B cell (primary cell): ENCODE results near the gene ARL4C.

Experiments
- EZH2 ChIP-seq: IDR thresholded peaks from 2 replicates; pipeline ENCODE4 v1.6.1; 2012; ENCODE audit warnings: borderline replicate concordance, low read depth, mild to moderate bottlenecking, moderate library complexity, low read length; ENCODE audit not compliant: insufficient read depth, poor library complexity, severe bottlenecking
- TF ChIP-seq, protein P1 (sequence below): fragments of 200-600 bp; IDR thresholded peaks from one replicate; pipeline ENCODE4 v1.8.0; 2022; ENCODE audit warnings: antibody characterized with exemption, mild to moderate bottlenecking

DNA sequence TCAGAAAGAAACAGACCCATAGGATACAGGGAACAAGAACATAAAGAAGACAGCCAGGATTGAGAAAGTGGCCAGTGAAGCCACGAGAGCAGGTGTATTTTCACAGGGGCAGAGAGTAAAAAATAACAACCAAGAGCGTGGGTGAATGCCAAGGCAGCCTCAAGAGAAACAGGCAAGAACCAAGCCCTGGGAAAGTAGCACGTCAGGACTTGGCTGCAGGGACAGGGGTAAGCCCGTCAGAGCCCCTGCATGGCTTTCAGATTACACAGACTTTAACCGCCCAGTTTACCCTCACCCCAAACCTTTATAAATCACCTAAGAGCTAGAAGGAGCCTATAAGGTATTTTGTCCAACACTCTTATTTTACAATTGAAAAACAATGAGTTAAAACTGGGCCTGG, 43.7 kb downstream of the ARL4C start:
- TF ChIP-seq, protein P1, sequence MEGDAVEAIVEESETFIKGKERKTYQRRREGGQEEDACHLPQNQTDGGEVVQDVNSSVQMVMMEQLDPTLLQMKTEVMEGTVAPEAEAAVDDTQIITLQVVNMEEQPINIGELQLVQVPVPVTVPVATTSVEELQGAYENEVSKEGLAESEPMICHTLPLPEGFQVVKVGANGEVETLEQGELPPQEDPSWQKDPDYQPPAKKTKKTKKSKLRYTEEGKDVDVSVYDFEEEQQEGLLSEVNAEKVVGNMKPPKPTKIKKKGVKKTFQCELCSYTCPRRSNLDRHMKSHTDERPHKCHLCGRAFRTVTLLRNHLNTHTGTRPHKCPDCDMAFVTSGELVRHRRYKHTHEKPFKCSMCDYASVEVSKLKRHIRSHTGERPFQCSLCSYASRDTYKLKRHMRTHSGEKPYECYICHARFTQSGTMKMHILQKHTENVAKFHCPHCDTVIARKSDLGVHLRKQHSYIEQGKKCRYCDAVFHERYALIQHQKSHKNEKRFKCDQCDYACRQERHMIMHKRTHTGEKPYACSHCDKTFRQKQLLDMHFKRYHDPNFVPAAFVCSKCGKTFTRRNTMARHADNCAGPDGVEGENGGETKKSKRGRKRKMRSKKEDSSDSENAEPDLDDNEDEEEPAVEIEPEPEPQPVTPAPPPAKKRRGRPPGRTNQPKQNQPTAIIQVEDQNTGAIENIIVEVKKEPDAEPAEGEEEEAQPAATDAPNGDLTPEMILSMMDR, result no peak
- TF ChIP-seq EZH2, result no peak
